Measurements from ENCODE around the gene IL9. TPM values are rescaled to one million over a fixed set of nuclear protein-coding genes. Genes with fewer than 3 reads are reported as not detected.

IL9 gene
- total RNA-seq, 1 donor from 2014 or later, result not detected

DNA sequence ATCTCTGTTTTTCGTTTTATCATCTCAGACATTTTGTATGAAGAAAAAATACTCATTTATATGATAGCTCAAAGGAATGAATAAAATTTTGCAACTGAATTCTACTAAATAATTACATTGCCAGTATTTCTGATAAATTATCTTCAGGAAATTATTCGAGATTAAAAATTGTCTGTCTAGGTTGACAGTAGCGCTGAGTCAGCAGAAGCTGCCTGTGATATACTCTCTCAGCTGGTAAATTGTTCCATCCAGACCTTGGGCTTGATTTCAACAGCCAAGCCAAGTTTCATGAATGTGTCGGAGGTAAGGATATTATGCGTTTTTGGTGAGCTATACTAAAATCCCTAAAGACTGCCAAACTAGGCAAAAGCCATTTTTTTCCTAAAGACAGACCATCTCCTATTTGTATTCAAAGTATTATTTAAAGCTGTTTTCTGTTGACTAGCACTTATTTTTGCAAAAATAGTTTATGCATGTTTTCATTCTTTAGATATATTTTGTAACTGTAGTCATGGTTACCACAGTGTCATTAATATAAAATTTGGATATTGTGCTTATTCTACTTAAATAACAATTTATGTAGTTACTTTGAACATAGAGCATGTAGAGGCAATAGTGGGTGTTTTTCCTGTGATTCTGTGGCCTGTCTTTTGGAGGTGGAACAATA is 41.7 kb upstream of the IL9 start:
- no peak for DNase-seq (ENCODE audit: low spot score, unreplicated experiment)
- Mint-ChIP-seq H3K36me3 (ENCODE audit: insufficient read depth) (no peaks in the 10 kb centered on the region), H3K9me3 (ENCODE audit: low read depth) (no peaks in the 10 kb centered on the region), H3K27me3 (peaks cover 40% of the 10 kb centered on the region), H3K27ac (no peak overlapping the region), H3K4me1 (ENCODE audit: low read depth) (no peaks in the 10 kb centered on the region), H3K4me3 (ENCODE audit: low read depth) (no peak overlapping the region)
- TF ChIP-seq CTCF (IDR thresholded peaks at IDR 0.05; ENCODE audit: unreplicated experiment), result no peak

- DNase-seq (ENCODE audit: low spot score, unreplicated experiment), result no peak
- H3K9me3 Mint-ChIP-seq (ENCODE audit: low read depth), result no peaks in the 10 kb centered on the region
- no peak for TF ChIP-seq CTCF (IDR thresholded peaks at IDR 0.05; ENCODE audit: unreplicated experiment)
- H3K4me3 Mint-ChIP-seq (ENCODE audit: low read depth), result no peak overlapping the region
- no peak overlapping the region for H3K27ac Mint-ChIP-seq
- H3K36me3 Mint-ChIP-seq (ENCODE audit: insufficient read depth), result no peaks in the 10 kb centered on the region
- H3K27me3 Mint-ChIP-seq, result peaks cover 54% of the 10 kb centered on the region
- no peaks in the 10 kb centered on the region for H3K4me1 Mint-ChIP-seq (ENCODE audit: low read depth)
These were observed 39.3 kb upstream of the IL9 start for GRCh38 chr5:135934939-135935338.

DNA sequence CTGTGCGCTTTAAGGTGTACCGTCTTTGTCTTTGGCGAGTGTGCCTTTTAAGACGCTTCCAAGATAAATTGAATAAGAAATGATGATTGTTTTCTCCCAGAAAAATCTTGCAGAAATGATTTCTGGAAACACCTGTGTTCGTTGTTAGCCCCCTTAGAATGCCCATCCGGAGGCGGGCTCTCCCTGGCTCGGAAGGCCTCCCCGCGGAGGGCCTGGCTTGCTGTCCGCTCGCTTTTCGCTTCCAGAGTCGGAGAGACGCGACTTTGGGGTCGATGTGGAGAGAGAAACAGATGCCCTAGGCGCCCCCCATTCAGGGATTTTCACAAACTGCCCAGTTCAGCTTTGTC is 35.3 kb upstream of the IL9 start:
- no peaks in the 10 kb centered on the region for H3K4me1 Mint-ChIP-seq (ENCODE audit: low read depth)
- peaks cover 75% of the 10 kb centered on the region for H3K27me3 Mint-ChIP-seq
- TF ChIP-seq CTCF (IDR thresholded peaks at IDR 0.05; ENCODE audit: unreplicated experiment), result no peak
- H3K36me3 Mint-ChIP-seq (ENCODE audit: insufficient read depth), result no peaks in the 10 kb centered on the region
- H3K9me3 Mint-ChIP-seq (ENCODE audit: low read depth), result no peaks in the 10 kb centered on the region
- no peak for DNase-seq (ENCODE audit: low spot score, unreplicated experiment)
- H3K27ac Mint-ChIP-seq, result no peak overlapping the region
- peak overlapping the region; percentile 69 for H3K4me3 Mint-ChIP-seq (ENCODE audit: low read depth)

- no peaks in the 10 kb centered on the region for H3K9me3 Mint-ChIP-seq (ENCODE audit: low read depth)
- peak overlapping the region; percentile 69 for H3K4me3 Mint-ChIP-seq (ENCODE audit: low read depth)
- no peaks in the 10 kb centered on the region for H3K4me1 Mint-ChIP-seq (ENCODE audit: low read depth)
- H3K27me3 Mint-ChIP-seq, result peaks cover 74% of the 10 kb centered on the region
- peak; percentile 46 for DNase-seq (ENCODE audit: low spot score, unreplicated experiment)
- H3K27ac Mint-ChIP-seq, result no peak overlapping the region
- H3K36me3 Mint-ChIP-seq (ENCODE audit: insufficient read depth), result no peaks in the 10 kb centered on the region
- peak; percentile 44 for TF ChIP-seq CTCF (IDR thresholded peaks at IDR 0.05; ENCODE audit: unreplicated experiment)
These were observed 34.6 kb upstream of the IL9 start for GRCh38 chr5:135930029-135930948.

- Mint-ChIP-seq H3K36me3 (ENCODE audit: insufficient read depth) (no peaks in the 10 kb centered on the region), H3K27ac (no peak overlapping the region), H3K4me3 (ENCODE audit: low read depth) (no peak overlapping the region), H3K4me1 (ENCODE audit: low read depth) (no peaks in the 10 kb centered on the region), H3K9me3 (ENCODE audit: low read depth) (no peaks in the 10 kb centered on the region), H3K27me3 (peaks cover 63% of the 10 kb centered on the region)
- DNase-seq (ENCODE audit: low spot score, unreplicated experiment), result no peak
- TF ChIP-seq CTCF (IDR thresholded peaks at IDR 0.05; ENCODE audit: unreplicated experiment), result no peak
These were observed 25.7 kb upstream of the IL9 start for GRCh38 chr5:135921388-135921787.

All from progenitor cell of endocrine pancreas (in vitro differentiated cells).